H1 (cell line): ENCODE measurements around the gene PRIMA1. TPM values are rescaled to one million over a fixed set of nuclear protein-coding genes. Genes with fewer than 3 reads are reported as not detected.

Experiments used
- BRCA1 ChIP-seq: IDR thresholded peaks from 2 replicates; pipeline ENCODE4 v1.6.1; 2012; ENCODE audit warnings: low read depth, low read length, improper control_type of control experiment
- CBX5 ChIP-seq: fragments of 300-800, 300-1000 bp; sonication (generic); IDR thresholded peaks from 2 replicates; pipeline ENCODE4 v1.7.1; 2016; ENCODE audit warnings: antibody characterized with exemption, low read length, low read depth
- EP300 ChIP-seq, 2 experiments: IDR thresholded peaks; 1 replicate in 1 of 2; 2 replicates in 1 of 2; pipeline ENCODE4 v1.6.1; 2011 to 2012; ENCODE audit warnings: low read depth in 2 of 2, low read length in 2 of 2, mild to moderate bottlenecking in 2 of 2, borderline replicate concordance in 1 of 2, inconsistent platforms in 1 of 2, moderate library complexity in 1 of 2
- KDM1A ChIP-seq: fragments of 200-600, 300-600 bp; sonication (generic); IDR thresholded peaks from 2 replicates; pipeline ENCODE4 v1.7.1; 2016; ENCODE audit warnings: mild to moderate bottlenecking, low read length, borderline replicate concordance
- RBBP5 ChIP-seq: IDR thresholded peaks from 2 replicates; pipeline ENCODE4 v1.7.1; 2012; ENCODE audit warnings: low read depth, mild to moderate bottlenecking, inconsistent platforms, low read length, moderate library complexity, borderline replicate concordance
- RFX5 ChIP-seq: IDR thresholded peaks from 2 replicates; pipeline ENCODE4 v1.6.1; 2011; ENCODE audit warnings: low read depth, low read length, improper control_type of control experiment, borderline replicate concordance
- SAP30 ChIP-seq: fragments of 300-600 bp; sonication (generic); IDR thresholded peaks from 2 replicates; pipeline ENCODE4 v1.7.1; 2012; ENCODE audit warnings: low read length, moderate library complexity, mild to moderate bottlenecking, inconsistent platforms; ENCODE audit not compliant: insufficient read depth, insufficient replicate concordance
- YY1 ChIP-seq: IDR thresholded peaks from 2 replicates; pipeline ENCODE4 v1.6.1; 2011; ENCODE audit warnings: low read depth, mild to moderate bottlenecking, low read length
- polyA plus RNA-seq, 7 experiments: library from polyadenylated mRNA; depleted of rRNA in 3 of 7; stranded (reverse) in 5 of 7; unstranded in 2 of 7; fragments of >200 nt in 5 of 7; fragments of 200-250 nt in 2 of 7; gene quantifications; 1 replicate in 5 of 7; 2 replicates in 1 of 7; 4 replicates in 1 of 7; pipeline versions ENCODE4 v1.2.1 to v1.2.3, GENCODE V29; 2011 to 2013; ENCODE audit warnings: missing spikeins in 2 of 7, mixed read lengths in 2 of 7
- total RNA-seq: library from RNA; stranded (reverse); fragmentation: NEBNext Ultra II Directional; extraction: Animal tissue kit (Norgen Biotek cat#: 25700); gene quantifications from 2 replicates; pipeline ENCODE4 v1.2.1, GENCODE V29; 2021
- TF ChIP-seq, protein P1 (sequence below): fragments of 300-600 bp; sonication (generic); IDR thresholded peaks from 2 replicates; pipeline ENCODE4 v1.7.1; 2012; ENCODE audit warnings: low read length, moderate library complexity, mild to moderate bottlenecking, inconsistent platforms; ENCODE audit not compliant: insufficient replicate concordance

Gene PRIMA1
- total and polyA plus RNA-seq, 2 of the 8 experiments (the other 6 are each of a cell fraction or from before 2014, with no cell fraction given), result 2.8 to 4.5 TPM

DNA sequence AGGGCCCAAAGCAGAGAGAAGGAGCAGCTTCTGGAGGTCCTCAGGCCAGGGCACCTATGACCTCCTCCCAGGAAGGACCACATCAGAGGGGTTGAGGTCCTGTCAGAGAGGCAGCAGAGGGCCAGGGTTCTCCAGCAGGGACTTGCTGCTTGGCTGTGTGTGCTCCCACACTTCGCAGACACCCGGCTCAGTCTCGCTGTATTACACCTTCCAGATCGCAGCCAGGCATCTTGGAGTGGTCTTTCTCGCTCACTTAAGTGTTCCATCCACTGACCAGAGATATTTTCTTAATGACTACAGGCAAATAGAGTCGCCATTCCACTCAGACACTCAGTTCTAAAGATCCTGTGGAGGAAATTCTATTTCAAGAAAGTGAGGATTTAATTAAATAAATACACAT lies 84.3 kb downstream of the PRIMA1 start (continued):
- TF ChIP-seq, protein P1, sequence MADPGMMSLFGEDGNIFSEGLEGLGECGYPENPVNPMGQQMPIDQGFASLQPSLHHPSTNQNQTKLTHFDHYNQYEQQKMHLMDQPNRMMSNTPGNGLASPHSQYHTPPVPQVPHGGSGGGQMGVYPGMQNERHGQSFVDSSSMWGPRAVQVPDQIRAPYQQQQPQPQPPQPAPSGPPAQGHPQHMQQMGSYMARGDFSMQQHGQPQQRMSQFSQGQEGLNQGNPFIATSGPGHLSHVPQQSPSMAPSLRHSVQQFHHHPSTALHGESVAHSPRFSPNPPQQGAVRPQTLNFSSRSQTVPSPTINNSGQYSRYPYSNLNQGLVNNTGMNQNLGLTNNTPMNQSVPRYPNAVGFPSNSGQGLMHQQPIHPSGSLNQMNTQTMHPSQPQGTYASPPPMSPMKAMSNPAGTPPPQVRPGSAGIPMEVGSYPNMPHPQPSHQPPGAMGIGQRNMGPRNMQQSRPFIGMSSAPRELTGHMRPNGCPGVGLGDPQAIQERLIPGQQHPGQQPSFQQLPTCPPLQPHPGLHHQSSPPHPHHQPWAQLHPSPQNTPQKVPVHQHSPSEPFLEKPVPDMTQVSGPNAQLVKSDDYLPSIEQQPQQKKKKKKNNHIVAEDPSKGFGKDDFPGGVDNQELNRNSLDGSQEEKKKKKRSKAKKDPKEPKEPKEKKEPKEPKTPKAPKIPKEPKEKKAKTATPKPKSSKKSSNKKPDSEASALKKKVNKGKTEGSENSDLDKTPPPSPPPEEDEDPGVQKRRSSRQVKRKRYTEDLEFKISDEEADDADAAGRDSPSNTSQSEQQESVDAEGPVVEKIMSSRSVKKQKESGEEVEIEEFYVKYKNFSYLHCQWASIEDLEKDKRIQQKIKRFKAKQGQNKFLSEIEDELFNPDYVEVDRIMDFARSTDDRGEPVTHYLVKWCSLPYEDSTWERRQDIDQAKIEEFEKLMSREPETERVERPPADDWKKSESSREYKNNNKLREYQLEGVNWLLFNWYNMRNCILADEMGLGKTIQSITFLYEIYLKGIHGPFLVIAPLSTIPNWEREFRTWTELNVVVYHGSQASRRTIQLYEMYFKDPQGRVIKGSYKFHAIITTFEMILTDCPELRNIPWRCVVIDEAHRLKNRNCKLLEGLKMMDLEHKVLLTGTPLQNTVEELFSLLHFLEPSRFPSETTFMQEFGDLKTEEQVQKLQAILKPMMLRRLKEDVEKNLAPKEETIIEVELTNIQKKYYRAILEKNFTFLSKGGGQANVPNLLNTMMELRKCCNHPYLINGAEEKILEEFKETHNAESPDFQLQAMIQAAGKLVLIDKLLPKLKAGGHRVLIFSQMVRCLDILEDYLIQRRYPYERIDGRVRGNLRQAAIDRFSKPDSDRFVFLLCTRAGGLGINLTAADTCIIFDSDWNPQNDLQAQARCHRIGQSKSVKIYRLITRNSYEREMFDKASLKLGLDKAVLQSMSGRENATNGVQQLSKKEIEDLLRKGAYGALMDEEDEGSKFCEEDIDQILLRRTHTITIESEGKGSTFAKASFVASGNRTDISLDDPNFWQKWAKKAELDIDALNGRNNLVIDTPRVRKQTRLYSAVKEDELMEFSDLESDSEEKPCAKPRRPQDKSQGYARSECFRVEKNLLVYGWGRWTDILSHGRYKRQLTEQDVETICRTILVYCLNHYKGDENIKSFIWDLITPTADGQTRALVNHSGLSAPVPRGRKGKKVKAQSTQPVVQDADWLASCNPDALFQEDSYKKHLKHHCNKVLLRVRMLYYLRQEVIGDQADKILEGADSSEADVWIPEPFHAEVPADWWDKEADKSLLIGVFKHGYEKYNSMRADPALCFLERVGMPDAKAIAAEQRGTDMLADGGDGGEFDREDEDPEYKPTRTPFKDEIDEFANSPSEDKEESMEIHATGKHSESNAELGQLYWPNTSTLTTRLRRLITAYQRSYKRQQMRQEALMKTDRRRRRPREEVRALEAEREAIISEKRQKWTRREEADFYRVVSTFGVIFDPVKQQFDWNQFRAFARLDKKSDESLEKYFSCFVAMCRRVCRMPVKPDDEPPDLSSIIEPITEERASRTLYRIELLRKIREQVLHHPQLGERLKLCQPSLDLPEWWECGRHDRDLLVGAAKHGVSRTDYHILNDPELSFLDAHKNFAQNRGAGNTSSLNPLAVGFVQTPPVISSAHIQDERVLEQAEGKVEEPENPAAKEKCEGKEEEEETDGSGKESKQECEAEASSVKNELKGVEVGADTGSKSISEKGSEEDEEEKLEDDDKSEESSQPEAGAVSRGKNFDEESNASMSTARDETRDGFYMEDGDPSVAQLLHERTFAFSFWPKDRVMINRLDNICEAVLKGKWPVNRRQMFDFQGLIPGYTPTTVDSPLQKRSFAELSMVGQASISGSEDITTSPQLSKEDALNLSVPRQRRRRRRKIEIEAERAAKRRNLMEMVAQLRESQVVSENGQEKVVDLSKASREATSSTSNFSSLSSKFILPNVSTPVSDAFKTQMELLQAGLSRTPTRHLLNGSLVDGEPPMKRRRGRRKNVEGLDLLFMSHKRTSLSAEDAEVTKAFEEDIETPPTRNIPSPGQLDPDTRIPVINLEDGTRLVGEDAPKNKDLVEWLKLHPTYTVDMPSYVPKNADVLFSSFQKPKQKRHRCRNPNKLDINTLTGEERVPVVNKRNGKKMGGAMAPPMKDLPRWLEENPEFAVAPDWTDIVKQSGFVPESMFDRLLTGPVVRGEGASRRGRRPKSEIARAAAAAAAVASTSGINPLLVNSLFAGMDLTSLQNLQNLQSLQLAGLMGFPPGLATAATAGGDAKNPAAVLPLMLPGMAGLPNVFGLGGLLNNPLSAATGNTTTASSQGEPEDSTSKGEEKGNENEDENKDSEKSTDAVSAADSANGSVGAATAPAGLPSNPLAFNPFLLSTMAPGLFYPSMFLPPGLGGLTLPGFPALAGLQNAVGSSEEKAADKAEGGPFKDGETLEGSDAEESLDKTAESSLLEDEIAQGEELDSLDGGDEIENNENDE, result no peak
- no peak for TF ChIP-seq RBBP5
- no peak for TF ChIP-seq CBX5
- no peak for TF ChIP-seq KDM1A
- TF ChIP-seq SAP30, result no peak
- no peak for TF ChIP-seq EP300 (IDR thresholded peaks at IDR 0.05; ENCODE audit: borderline replicate concordance in 1 of 2, low read depth in 2 of 2, low read length in 2 of 2)
- no peak for TF ChIP-seq RFX5
- TF ChIP-seq BRCA1, result no peak
- TF ChIP-seq YY1, result no peak
